GM19455 (cell line): ENCODE measurements around the gene ADGRB2.
A peak's percentile ranks its signal among the peaks of the same experiment; 100 is the strongest.

Source experiments
- ATAC-seq: cut with Tn5 transposase; IDR thresholded peaks from one replicate; pipeline ENCODE4 v1.9.1; 2021; ENCODE audit not compliant: unreplicated experiment

The ADGRB2 gene

DNA sequence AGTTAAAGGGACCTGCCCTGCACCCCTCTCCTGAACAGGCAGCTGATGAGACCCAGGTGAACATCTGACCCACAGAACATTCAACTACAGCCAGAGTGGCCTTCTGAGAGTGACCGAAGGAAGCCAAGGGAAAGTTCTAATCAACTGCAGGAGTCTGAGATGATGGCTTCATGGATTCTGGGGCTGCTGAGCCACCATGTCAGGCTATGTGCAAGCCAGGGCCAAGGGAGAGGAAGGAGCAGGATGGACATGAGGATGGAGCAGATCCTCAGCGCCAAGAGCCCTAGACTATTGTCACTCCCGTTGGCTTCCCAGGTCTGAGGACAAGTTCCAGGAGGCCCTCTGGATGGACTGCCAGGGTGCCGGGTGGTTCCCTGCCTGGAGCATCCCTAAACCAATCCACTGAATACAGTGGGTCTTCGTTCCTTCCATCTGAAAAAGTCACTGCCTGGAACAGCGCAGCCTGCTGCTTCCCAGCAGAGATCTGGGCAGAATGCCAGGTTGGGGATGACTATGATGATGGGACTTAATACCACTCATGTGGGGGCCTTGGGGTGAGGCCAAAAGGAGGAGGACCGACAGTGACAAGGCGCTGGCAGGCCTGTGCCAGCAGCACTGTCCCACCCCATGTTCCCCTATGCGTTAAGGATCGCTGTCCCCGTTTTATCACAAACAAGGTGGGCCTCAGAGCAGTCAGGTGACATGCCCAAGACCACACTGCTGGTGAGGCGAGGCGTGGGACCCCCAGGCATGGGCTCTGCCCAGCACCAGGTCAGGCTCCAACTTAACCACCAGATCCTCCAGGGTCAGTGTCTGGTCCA lies 31.9 kb upstream of the ADGRB2 start:
- no peak for ATAC-seq

DNA sequence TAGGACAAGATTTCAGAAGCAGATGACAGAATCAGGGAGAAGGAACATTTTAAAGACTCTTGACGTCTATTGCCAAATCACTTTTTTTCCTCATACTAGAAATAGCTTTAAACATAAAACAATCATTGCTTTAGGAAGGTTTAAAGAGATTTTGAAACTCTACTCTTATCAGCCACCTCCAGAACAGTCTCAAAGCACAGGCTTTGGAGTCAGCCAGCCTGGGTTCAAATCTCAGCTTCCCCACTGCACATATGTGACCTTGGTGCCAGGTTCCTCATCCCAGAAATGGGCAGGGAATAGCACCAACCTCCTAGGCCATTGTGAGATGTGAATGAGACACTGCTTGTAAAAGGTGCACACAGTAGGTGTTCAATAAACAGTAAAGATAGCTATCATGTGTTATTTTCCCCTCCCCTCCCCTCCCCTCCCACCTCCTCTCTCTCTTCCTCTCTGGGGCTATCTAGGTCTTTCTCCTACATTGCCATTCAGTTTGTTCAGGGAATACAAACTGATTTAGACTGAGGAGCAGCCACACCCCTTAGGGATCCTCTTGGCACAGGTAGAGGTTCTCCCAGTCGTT lies 31.0 kb upstream of the ADGRB2 start:
- ATAC-seq: no peak

DNA sequence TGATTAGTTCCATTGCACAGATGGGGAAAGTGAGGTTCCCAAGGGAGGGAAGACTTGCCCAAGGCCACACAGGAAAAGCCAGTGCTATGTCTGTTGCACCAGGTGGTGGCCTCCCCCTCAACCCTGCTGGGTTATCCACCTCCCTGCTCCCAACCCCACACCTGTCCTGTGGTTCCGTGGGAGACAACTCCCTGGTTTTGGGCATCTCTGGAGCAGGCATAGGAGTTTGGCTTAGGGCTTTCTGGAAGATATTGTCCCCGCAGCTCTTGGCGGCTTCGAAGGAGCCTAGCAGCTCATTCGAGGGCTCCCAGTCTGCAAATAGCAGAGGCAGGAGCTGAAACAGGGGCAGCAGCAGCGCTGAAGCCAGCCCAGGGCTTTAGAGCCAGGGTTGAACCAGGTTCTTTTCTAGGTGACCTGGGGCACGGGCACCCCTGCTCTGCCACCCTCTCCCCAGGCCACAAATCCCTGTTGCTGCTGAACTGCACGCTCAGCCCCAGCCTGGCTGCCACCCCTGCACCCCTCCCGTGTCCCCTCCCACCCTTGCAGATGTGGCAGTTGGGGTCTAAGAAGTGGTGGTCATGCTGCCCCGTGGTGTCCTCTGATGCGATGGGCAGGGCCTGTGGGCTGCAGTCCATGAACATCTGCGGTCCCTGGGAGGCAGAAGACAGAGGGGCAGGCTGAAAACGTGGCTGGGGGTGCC lies 29.6 kb upstream of the ADGRB2 start:
- no peak for ATAC-seq

DNA sequence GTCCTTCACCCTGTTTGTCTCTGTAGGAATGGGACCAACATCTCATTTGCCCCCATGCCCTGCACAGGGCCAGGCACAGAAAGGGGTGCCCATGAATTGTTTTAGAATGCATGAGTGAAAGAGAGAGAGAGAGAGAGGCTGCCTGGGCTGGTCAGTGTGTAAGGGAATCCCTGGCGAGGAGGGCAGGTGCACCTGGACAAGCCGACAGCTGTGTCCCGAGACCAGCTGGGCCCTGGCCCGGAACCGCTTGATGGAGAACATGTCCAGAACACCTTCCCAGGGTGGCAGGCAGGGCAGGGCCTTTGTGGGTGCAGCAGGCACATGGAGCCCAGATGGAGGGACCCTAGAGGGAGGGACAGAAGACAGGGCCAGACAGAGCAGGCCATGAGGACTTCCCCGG lies 28.9 kb upstream of the ADGRB2 start:
- ATAC-seq: no peak

DNA sequence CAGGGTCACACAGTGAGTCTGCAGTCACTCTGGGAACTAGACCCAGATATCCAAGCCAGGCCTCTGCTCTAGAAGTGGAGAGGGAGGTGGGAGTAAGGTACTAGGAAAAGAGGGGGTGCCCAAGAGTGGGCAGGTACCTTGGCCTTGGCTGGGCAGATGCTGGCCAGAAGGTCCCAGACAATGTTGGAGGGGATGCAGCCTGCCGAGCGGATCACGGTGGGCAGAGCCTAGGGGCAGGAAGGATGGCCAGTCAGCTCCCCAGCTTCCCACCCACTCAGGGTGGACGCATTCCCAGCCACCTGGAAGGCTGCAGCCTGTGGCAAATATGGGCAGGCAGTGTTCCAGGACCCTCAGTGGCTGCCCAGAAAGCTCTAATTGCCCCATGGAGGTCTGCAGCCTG lies 28.4 kb upstream of the ADGRB2 start:
- ATAC-seq: no peak

DNA sequence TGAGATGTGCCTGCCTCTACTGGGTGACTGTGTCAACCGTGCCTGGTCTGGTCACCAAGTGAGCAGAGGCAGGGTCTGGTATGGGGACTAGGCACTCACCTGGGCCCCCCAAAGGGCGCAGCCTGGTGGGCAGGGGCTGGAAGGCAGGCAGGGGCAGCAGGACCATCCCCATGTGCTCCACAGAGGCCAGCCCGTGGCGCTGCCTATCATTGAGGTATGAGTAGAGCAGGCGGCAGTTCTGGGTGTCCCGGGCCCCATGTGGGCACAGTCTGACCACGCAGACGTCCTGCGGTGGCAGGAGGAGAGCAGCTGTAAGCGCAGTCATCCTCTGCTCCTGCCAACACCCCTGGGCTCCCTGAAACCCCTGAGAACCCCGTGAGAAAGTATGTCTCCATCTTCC lies 28.0 kb upstream of the ADGRB2 start:
- no peak for ATAC-seq

DNA sequence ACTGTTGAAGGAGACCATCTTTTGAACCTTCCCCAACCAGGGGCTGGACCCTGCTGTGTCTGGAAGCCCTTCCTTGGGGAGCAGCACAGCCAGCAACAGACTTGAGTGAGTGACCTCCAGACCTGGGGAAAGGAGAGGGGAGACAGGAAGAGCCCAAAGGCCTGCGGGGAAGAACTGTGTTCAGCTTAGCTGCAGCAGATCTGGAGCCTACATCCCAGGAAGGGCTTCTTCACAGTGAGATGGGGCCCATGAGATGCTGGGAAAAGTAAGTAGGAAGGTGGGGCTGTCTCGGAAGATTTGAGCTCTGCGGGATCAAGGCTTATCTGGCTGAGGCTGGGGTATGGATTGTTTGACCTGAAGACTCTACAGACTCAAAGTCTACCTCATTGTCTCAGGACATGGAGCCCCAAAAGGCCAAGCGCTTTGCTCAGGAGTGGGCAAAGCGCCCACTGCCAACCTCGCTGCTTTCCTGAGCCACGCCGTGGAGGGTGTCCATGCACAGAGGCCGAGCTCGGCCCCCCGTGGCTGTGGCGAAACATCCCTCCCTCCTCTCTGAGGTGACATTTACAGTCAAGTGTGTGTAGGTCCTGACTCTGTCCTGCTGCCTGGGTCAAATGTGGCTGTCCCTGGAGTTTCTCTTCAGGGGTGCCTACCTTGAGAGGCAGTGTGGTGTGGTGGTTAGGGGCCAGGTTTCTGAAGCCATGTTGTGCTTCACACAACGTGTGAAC lies 27.2 kb upstream of the ADGRB2 start:
- ATAC-seq: no peak

DNA sequence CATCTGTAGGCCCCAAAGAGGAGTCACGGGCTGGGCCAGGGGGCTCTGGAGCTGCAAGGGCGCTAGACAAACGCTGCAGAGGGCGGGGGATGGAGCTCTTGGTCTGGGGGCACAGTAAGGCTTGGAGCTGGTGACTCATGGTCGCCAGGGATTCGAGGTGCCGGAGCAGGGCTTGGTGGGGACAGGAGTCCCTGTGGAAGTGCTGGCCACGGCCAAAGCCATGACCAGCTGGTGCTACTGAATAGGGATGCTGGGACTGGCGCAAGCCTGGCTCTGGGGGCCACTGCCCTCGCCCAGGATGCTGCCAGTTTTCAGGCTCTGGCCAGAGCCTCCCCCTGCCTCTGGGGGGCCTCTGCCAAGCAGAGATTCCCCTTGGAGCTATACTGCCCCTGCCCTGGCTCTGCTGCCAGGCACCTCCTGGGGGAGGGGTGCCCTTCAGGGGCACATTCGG lies 26.5 kb upstream of the ADGRB2 start:
- ATAC-seq: no peak

DNA sequence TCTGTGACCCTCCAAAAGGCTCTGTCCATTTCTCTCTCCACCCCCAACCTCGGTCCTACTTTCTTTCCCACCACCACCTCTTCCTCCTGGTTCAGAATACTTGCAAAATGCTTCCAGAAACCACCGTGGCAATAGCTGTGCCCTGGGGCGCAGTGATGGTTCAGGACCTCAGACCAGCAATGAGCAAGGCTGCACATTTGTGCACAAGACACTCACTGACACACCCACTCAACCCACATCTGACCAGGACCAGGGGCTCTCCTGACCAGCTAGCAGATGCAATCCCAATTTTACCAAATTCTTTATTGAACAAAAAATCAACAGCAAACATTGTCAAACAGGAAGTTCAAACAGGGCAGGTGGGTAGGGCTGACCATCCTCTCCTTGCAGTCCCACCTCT lies 26.0 kb upstream of the ADGRB2 start:
- no peak for ATAC-seq

DNA sequence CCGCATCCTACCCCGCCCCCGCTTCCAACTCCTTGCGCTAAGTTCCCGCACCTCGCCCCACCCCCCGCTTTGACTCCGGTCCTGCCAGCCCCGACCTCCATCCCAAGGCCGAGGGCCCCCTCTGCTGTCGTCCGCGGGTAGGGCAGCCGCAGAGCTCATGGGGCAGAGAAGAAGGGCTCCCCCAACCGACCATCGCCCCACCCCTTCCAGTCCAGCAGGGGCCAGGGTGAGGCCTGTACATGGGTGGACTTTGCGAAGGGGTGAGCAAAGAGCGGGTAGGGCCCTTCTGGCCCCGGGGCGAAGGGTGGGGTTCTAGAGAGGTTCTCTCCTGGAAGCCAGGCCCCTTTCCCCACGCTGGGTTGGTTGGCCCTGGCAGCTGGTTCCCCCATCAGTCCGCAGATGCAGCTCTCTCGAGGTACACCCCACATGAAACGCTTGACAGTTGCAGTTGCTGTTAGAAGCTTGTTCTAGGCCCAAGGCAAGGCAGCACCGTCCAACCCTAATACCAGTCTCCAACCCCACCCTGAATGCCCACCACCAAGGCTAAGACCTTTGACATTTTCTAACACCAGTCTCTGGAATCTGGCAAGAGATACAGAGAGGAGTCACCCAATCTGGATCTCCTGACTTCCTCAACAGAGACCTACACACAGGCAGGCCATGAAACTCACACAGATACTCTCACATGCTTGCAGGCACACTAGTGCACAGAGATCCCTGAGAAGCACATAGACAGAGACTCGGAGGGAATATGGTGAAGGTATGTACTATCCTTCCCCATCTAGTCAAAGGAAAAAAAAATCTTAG lies 25.3 kb upstream of the ADGRB2 start:
- ATAC-seq: no peak

DNA sequence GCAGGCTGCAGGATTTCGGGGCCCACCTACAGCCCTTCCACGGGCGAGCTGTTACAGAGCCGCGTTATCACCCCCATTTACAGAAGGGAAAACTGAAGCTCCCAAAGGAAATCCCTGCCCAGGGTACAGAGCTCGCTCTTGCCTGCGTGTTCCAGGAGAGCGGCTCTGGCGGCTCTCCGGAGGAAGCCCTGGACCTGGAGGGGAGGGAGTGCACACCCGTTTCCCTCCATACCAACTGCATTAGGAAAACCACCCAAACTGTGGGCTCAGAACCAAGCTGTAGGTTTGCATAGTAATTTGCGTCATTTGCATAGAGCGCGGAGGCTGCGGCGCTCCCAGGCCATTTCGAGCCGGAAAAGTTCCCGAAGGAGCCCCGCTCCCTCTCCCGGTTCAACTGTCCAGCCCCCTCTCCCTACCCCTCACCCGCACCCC lies 24.7 kb upstream of the ADGRB2 start:
- no peak for ATAC-seq

DNA sequence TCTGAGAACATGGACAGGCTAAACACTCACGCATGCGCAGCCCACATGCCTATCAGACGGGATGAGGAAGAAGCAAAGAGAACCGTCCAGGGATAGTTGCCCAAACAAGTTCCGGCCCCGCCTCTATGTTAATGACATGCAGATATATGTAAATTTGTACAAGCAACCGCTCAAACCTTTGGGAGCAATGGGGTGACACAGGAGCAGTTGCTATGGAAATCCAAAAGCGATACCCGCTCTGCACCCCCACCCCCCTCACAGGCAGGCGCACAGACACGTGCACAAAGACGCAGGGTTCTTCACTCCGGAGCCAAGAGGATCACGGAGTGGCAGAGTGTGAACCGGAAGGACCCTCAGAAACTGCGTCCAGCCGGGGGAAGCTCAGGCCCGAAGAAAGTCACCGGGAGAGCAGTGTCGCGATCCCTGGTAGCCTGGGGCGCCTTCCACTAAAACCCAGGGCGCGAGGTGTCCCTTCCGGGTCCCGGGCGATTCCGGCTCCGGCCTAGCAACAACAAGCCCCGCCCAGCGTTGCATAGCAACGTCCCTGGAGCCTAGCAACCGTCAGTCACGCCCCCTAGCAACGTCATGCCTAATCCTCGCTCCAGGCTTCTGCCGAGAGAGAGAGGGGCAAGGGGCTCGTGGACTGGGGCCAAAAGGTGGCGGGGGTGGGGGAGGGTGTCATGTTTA lies 24.1 kb upstream of the ADGRB2 start:
- ATAC-seq: peak; percentile 70

DNA sequence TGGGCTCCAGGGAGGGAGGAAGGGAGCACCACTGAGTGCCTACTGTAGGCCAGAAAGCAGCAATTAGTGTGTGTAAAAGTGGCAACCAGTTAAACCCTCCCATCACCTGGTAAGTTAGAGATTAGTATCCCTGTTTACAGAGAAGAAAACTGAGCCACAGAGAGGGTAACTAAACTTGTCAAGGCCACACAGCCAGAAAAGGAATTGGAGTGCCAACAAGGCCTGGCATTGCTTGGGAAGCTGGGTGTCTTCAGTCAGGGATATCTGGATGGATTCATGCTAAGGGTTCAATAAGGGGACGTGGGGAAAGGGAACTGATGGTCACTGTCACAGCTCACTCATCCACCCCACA lies 23.6 kb upstream of the ADGRB2 start:
- ATAC-seq: no peak

DNA sequence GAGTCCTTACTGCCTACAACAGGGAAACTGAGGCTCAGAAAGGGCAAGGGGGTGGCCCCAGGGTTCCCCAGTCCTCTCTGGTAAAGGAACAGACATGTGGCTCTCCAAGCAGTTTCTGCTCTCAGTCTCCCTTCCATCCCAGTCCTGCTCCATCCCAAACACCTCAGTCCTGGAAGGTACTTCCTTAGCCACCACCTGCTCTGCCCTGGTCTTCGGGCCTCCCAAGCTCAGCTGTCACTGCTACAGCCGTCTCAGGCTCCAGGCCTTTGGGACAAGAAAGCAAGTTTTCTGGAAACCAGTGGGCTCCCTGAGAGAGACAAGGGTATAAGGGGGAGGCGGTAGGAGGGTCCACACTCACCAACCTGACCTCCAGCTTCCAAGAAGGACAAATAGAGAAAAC lies 23.1 kb upstream of the ADGRB2 start:
- no peak for ATAC-seq

DNA sequence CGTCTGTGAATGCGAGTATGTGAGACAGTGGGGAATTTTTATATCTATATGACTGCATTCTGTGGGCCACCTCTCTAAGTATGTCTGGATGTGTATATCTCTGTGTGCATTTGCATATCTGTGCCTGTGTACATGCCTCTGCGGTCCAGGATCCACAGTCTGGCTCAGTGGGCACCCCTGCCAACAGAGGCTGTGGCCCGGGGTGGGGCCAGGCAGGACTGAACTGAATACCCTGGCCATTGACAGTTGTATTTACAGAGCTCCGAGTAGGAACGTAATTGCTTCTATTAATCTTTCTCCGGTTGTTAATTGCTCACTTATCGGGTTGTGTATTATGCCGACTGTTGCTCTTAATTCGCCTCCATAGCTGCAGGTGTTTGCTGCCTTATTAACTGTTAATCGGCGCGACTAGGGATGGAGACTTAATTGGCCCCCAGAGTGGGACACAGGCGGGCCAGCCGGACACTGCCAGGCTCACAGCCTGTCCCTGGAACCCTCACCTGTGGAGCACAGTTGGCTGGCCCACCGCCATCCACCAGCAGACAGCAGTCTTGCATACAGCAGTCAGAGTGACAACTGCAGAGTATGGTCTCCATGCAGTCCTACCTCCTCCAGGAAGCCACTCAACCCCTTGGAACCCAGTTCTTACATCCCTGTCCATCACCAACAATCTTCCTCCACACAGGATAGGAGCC lies 22.4 kb upstream of the ADGRB2 start:
- no peak for ATAC-seq

DNA sequence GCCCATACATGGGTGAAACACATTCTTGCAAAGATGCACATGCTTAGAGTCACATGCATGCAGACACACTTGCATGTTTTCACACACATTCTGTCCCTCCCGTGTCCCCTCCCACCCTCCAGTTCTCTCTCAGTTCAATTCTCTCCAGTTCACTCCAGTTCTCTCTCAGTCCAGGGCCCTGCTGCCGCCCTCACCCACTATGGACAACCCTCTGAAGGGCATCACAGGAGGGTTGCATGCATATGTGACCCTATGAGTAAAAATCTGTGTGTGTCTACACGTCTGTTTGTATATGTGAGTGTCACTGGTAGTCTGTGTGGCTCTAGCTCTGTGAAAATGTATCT lies 21.8 kb upstream of the ADGRB2 start:
- no peak for ATAC-seq

DNA sequence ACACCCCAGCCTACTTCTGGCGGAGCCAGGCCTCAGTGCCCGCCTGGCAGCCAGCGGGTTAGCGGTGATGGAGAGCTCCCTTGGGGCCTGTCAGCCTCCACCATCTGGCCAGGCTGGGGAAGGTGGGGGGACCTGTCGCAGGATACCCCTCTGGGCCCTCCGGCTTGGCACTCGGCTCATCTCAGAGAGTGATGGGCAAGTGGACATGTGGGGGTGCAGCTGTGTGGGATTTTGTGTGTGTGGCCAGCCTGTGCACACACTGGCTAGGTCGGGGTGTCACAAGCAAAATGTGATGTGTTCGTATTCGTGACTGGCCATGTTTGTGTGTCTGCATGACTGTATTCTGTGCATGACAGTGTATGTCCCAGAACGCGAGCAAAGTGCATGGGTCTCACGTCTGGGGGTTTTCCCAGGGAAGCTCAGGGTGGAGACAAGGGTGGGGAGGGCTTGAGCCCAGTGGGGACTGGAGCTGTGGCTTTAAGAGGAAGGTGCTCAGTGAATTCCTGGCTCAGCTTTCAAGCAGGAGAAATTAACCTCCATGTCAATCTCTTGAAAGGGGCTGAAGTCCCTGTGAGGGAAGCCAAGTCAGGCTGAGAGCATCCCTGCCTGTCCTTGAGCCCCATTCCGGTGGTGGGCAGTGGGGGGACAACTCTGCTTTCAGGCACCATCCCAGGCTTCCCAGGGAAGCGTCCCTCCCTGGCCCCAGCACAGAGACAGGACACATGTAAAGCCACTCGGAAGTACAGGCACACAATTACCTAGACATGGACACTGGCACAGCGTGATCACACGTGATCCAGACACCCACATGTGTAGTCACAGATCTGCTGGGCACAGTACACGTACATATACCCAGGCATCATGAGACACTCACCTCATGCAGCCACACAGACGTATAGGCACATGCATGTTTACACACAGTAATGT lies 21.1 kb upstream of the ADGRB2 start:
- no peak for ATAC-seq

DNA sequence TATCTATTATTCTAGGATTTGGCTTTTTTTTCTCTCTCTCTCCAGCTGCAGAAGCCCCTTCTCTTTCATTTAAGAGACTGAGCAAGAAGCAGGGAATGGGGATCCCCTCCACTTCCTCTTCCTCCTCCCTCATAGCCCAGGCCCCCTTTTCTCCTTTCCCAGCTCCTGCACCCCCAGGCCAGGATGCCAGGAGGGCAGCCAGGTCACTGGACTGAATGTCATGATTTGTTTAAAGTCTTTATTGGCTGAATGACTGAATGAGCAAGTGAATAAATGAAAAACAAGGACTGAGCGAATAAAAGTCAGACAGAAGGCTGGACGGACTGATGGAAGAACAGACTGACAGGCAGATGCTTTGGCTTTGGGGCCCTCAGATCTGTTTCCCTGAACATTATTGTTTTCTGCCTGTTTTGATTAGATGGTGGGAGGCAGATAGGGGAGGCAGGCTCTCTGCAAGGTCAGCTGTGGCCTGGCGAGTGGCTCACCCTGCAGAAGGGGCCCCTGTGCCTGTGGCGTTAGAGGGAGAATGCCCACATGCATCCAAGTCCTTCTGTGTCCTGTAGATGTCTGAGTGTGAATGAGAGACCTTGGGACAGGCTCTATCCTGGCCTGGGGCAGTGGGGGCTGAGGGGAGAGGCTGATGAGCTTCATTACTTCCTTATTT lies 20.3 kb upstream of the ADGRB2 start:
- no peak for ATAC-seq
